Activated CD4-positive, alpha-beta T cell treated with anti-CD3 and anti-CD28 coated beads for 1 hour (primary cell): ENCODE measurements around the gene PADI1.

Experiments used
- DNase-seq: peaks from one replicate; pipeline ENCODE4 v3.0.0-alpha.2; 2020

Gene PADI1

DNA sequence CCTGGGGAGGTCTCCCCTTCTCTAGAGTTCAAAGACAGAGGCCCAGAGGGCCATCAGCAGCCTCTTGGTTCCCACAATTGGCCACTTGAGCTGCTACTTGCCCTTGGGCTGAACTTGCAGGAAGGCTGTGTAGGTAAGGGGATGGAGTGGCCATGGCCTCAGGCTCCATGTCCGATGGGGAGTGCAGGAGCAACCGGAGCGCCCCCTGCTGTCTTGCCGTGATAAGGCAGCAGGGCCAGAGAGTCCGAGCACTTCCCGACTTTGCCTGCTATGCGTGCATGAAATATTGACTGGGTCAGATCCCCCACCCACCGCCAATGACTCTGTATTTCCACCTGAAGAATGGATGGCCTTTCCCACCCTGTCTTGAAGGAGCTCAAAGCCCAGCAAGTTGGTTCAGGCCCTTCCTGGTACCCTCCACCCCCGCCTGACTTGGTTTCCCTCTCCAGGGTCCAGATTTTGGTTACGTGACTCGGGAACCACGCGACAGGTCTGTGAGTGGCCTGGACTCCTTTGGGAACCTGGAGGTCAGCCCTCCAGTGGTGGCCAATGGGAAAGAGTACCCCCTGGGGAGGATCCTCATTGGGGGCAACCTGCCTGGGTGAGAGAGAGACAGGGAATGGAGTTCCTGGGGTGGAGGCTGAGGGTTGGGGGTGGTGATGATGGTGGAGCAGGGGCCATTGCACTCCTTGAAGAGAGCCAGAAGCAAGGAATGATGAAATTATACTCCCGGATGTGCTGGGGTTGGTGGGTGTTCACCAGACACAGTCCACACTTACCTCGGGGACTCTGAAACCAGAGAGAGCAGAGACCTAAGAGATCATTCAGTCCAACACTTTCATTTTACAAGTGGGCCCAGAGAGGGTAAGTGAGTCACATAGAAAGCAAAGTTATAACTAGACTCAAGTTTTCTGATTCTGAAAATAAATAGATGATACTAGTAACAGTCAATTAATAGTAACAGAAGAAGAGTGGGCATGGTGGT, 69.5 kb downstream of the PADI1 start:
- no peak for DNase-seq

DNA sequence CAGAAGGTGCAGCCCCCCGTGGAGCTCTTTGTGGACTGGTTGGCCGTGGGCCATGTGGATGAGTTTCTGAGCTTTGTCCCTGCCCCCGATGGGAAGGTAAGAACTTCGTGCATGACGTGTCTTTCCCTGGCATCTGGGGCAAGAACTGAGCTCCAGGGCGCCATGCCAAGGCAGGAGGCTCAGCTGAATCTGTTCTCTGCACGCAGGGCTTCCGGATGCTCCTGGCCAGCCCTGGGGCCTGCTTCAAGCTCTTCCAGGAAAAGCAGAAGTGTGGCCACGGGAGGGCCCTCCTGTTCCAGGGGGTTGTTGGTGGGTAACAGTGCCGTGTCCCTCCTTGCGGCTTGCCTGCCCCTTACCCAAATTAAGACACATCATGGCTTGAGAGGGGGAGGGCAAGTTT, 71.6 kb downstream of the PADI1 start:
- no peak for DNase-seq

DNA sequence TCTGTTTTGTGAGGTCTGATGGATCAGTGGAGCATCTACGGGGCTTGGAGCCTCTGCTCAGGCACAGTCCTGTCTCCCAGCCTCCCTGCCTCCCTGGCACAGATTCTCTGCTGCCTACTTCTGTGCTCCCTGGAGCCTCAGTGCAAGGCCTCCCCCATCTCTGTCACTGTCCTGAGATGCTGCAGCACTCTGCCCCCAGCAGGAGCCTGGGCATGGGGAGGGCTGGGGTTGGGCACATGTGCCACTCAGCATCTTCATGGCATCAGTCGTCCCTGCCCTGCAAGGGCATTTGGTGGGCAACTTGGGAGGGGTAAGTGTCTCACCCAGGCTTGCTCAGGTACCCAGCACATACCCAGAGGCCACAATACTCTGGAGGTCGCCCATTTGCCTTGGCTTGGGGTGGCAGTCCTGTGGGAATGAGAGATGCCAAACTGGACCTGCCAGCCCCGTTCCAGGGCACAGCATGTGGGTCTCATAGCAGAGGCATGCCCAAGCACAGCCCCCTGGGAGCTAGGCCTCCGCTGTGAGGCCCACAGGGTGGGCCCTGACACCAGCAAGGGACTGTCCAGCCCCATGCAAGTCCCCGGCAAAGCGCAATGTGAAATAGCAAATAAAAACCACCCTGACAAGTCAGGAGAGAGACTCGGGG, 72.7 kb downstream of the PADI1 start:
- DNase-seq = no peak

DNA sequence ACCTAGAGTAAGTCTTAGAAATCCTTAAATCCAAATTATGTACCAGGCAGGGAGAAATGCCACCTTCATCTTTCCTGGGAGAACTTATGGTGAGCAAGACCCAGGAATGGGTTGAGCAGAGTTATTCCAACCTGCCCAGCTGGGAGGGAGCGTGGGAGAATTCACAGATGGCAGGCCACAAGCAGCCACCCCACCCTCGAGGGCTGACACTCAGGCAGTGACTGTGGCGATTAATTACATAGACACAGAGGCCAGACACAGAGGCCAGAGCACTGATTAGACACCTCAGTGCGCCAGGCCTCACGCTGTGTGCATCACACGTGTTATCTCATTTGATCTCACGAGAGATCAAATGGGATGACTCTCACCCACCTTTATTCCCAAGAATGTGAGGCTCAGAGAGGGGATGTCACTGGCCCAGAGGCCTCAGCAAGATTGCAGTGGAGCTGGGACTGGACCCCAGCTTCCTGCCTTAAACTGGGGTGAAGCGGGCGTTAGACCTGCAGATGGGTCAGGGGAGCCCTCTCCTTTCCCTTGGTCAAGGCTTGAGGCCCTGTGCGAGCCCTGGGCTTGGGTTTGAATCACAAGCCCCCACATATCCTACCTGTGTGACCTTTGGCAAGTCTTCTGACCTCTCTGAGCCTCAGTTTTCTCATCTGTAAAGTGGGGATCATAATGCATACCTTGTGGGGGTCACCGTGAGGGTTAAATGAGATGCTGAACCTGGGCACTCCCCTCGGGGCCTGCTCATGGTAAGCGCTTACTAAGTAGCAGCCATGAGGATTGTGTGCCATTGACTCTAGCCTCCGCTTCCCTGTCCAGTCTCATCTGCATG, 74.3 kb downstream of the PADI1 start:
- DNase-seq = no peak

DNA sequence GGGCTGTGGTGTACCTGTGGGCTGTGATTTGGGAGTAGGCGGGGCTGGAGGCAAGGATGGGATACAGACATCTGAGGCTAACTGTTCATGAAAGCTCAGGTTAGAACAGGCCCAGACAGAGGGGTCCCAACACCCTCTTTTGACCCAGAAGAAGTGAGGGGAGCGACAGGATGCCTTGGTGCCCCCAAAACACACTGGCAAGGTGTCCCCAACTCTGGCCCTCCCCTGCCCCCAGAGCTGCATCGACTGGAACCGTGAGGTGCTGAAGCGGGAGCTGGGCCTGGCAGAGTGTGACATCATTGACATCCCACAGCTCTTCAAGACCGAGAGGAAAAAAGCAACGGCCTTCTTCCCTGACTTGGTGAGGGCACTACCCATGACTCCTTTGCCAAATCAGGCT, 75.5 kb downstream of the PADI1 start:
- DNase-seq = no peak

DNA sequence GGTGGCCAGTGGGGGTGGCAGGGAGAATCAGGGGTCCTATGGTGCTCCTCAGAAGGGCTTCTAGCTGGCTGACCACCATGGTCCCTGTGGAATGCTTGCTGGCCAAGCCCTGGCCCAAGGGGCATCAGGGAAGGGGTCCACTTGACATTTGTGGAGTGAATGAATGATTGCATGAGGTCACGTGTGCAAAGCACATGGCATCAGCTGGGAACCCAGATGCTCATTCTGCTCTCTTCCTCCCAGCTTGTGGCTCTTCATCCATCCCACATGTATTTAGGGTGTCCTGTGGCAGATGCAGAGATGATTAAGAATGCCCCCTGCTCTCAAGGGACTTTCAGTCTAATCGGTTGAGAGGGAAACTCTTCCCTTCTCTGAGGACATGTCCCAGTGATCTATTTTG, 76.0 kb downstream of the PADI1 start:
- DNase-seq = no peak

DNA sequence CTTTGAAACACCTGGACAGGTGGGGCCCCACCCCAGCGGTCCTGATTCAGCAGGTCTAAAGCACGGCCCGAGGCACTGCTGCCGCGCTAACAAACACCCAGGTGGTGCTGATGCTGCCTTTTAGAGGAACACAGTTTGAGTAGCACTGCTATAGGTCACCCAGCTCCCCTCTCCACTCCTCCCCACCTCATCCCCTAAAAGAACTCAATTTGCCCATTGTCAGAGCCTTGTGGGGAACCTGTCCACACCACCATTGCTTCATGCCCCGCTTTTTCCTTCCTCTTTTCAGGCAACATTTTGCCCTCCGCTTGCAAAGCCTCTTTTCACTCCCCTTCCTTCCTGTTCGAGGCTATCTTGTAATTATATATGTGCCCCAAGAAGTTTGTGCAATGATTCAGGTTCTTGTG, 76.8 kb downstream of the PADI1 start:
- no peak for DNase-seq

DNA sequence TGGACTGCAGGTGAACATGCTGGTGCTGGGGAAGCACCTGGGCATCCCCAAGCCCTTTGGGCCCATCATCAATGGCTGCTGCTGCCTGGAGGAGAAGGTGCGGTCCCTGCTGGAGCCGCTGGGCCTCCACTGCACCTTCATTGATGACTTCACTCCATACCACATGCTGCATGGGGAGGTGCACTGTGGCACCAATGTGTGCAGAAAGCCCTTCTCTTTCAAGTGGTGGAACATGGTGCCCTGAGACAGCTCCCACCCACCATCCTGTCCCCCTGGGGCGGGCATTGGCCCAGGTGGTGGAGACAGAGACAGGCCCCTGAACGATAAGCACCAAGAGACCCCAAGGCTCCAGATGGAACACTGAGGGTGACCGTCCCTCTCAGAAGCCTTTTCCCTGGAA, 77.9 kb downstream of the PADI1 start:
- DNase-seq = no peak

DNA sequence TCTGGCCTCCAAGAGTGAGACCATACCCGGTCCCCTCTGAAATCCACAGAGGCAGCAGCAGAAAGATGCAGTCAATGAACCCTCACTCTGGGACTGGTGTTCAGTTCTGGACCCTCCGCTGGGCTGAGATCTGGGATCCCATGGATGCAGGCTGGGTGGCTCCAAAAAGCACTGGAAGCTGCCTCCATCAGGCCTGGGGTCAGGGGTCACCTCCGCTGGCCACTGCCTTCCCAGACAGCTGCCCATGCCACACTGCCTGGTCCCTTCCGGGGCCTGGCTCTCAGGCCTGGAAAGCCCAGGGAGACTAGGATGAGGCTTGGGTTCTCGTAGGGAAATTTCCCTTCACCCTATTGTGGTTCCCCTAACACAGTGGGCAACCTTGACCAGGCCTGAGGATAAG, 81.7 kb downstream of the PADI1 start:
- DNase-seq = no peak

DNA sequence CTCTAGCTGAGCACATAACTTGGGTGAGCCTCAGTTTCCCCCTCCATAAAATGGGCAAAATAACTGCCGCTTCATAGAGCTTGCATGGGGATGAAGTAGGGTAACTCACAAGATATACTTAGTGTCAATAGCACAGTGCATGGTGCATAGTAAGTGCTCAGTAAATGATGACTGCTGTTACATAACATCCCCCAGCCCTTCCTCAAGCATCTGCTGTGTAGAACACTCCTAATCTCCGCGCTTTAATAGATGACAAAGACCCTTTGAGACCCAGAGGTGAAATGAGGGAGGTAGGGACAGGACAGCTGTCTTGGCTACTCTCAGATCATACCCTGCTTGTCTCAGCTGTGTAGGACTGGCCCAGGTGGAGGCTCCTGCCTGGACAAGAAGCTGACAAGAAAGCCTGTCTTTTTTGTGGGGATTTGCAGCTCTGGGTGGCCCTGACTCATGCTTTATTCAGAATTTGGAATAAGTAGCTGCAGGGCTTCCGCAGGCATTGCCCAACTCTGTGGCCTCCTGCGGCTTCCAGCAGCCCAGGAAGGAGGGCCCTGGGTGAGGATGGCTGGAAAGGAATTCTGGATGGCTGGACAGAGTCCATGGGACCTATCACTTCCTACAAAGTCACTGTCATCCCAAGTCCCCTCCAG, 82.3 kb downstream of the PADI1 start:
- no peak for DNase-seq

DNA sequence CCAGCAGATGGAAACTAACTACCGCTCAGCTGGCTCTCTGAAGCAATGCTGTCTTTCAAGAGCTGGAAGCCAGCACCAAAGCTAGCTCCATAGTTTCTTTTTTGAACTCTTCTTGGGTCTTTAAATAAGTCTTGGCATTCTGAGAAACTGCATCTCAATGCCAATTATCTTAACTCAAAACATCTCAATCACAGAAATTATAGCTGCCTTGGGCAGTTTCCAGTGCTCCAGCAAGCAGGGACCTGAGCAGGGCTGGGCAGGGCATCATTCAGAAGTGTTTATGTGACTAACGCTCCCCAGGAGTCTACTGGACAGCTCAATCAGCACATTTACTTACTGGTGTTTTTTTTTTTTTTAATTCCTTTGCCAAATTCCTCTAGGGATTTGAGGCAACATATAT, 84.8 kb downstream of the PADI1 start:
- no peak for DNase-seq

DNA sequence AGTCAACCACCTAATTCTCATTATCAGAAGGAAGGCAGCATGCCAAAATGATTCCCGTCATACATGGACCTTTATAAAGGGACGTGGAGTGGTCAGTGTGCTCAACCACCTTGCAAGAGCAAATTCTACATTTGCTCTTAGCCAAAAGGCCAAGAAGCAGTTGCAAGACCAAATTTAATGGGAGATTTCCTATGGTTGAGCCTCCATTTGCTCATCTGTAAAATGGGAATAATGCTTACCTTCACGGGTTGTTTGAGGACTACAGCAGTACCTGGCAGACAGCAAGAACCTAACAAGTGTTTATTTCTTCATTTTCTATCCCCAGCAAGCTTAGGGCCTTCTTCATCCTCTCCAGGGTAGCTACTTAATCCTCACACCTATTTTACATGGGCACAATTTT, 85.6 kb downstream of the PADI1 start:
- no peak for DNase-seq

DNA sequence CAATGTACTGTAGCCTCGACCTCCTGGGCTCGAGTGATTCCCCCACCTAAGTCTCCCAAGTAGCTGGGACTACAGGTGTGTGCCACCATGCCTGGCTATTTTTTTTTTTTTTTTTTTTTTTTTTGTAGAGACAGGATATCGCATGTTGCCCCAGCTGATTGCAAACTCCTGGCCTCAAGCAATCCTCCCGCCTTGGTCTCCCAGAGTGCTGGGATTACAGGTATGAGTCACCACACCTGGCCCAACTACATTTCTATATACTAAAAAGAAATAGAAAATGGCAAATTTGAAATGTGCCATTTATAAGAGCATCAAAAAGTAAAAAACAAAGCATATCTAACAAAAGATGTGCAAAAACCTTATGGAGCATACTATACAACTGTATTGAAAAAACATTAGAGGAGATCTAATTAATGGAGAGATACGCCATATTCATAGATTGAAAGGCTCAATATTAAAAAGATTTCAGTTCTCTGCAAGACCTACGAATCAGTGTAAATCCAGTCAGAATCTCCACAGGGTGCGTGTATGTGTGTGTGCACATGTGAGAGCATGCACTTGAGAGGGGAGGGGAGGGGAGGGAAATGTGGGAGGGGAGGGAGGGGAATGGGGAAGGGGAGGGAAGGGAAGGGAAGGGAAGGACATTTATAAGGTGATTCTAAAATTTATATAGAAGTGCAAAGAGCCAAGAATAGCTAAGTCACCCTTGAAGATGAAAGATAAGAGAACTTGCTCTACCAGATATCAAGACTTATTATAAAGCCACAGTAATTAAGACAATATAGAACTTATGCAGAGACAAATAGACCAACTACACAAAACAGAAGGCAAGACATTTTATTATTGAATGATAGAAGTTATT, 87.6 kb downstream of the PADI1 start:
- no peak for DNase-seq

DNA sequence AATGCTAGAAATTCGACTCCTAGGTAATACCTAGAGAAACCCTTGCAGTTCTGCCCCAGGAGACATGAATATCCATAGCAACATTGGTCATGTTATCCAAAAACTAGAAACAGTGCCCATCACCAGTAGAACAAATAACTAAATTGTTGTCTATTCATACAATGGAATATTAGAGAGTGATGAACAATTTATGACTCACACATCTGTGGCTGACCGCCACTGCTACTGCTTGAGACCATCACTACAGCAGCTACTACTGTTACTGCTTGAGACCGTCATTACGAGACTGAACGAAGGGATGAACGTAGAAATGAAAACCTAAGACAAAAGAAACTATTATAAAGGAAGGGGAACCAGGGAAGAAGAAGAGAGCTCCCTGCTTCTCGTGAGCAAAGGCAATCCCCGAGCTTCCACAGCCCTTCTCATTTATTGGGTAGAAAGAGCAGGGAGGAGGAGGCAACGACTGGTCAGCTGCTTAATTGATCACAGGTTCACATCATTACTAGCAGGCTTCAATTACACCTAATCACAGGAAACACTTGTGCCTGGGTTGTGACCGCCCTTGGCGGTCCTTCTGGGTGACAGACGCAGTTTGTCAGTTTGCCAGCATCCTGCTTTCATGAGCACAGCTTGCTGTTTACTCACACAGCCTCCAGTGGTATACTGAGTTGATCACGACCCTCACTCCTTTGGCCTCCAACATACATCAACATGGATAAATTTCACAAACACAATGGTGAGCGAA, 88.9 kb downstream of the PADI1 start:
- no peak for DNase-seq

DNA sequence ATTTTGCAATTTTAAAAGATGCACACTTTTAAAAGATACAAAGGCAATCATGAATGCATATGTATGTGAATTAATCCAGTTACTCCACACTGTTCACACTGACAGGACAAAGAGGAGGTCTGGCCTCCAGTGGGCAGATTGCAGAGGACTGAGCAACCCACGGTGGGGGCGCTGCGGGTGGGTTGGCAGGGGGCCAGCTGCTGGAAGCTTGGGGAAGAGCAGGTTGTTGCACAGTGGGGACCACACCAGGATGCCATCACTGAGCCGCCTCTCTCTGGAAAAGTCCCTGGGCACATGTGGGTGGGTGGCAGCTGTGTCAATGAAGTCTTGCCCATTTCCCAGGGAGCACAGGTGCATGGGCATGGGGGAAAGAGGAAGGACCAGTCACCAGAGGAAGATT, 90.4 kb downstream of the PADI1 start:
- DNase-seq = no peak
